Measurements from ENCODE around the gene PDZD11. TPM values are rescaled to one million over a fixed set of nuclear protein-coding genes. Genes with fewer than 3 reads are reported as not detected.

The PDZD11 gene
- total RNA-seq, 1 experiment from 2014 or later: 30.6 TPM

DNA sequence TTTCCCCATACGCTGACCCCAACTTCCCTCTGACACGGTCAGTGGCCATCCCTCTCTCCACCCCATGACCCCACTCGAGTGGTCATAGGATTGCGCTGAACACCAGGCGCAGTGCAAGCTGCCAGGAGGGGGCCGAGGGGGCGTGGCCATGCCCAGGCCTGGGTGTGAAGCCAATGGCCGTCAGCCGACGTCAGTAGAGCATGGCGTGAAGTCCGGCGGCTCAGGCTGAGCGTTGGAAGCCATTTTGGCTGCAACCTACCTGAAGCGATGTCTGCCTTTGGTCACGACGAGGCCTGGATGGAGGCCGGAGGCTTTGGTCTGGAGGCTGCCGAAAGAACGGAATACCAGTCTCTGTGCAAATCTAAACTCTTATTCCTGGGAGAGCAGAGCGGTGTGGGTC, 7.8 kb downstream of the PDZD11 start, which contains the start of gene RAB41:
Gene RAB41 (plus strand): TSS at position 222 of the 400 bp plus-strand sequence. CDS start 46 bp downstream, at position 268.
- H2BK15ac ChIP-seq (ENCODE audit: low read depth, low read length): no peak within 1 kb of the TSS
- no peak within 1 kb of the TSS for H2BK20ac ChIP-seq (ENCODE audit: low read depth, low read length, poor library complexity, severe bottlenecking)
- H3K4me2 ChIP-seq (ENCODE audit: insufficient read depth, insufficient read length, low read length): no peak within 1 kb of the TSS
- H3K79me2 ChIP-seq (ENCODE audit: insufficient read depth, low read length): no peaks in the 10 kb centered on the region
- H3K14ac ChIP-seq (ENCODE audit: insufficient read depth, low read length): no peak within 1 kb of the TSS
- H3K23ac ChIP-seq (ENCODE audit: insufficient read length, low read depth, low read length): no peak within 1 kb of the TSS
- H2BK12ac ChIP-seq (ENCODE audit: insufficient read length, low read depth, low read length): no peak within 1 kb of the TSS
- Mint-ChIP-seq H3K9me3 (peaks cover 78 to 85% of the 10 kb centered on the region in 2 experiments), H3K4me1 (no peaks in the 10 kb centered on the region), H3K27me3 (ENCODE audit: low read depth) (no peaks in the 10 kb centered on the region; the same call in 1 of the 2 replicates), H3K36me3 (ENCODE audit: insufficient read depth in 1 of 3, low read depth in 3 of 3) (peaks cover 11 to 36% (median 13%) of the 10 kb centered on the region in 3 experiments), H3K27ac (no peak within 1 kb of the TSS; a peak in 1 of 7 replicates), H3K4me3 (no peak within 1 kb of the TSS)
- no peak within 1 kb of the TSS for H3K4ac ChIP-seq (ENCODE audit: low read depth, low read length)
- no peaks in the 10 kb centered on the region for H3K27me3 ChIP-seq (ENCODE audit: insufficient read depth, low read length)
- no CpG with 5 or more reads among the region's 21 CpGs for WGBS (ENCODE audit: extremely low coverage, insufficient read length, low lambda C conversion rate)
- peaks cover 74% of the 10 kb centered on the region for H3K9me3 ChIP-seq (ENCODE audit: control insufficient read depth, low read depth, low read length)
- no peaks in the 10 kb centered on the region for H3K79me1 ChIP-seq (ENCODE audit: insufficient read depth, low read depth, low read length, poor library complexity, severe bottlenecking)
- H3K18ac ChIP-seq (ENCODE audit: insufficient read length, low read depth, low read length): no peak within 1 kb of the TSS
- no peak for DNase-seq
- H2AFZ ChIP-seq (ENCODE audit: low read length): no peak within 1 kb of the TSS
- no peak within 1 kb of the TSS for H2BK120ac ChIP-seq (ENCODE audit: low read depth, low read length, poor library complexity, severe bottlenecking)
- no peaks in the 10 kb centered on the region for H3K4me1 ChIP-seq (ENCODE audit: insufficient read depth, low read length)
- no peak within 1 kb of the TSS for H2BK5ac ChIP-seq (ENCODE audit: insufficient read length, low read length)
- no peak within 1 kb of the TSS for H4K8ac ChIP-seq (replicated peaks; ENCODE audit: insufficient read length, low read depth, low read length)
- no peaks in the 10 kb centered on the region for H3K23me2 ChIP-seq (ENCODE audit: insufficient read length, low read depth, low read length, poor library complexity, severe bottlenecking)
- H4K91ac ChIP-seq (ENCODE audit: insufficient read length, low read depth, low read length): no peak within 1 kb of the TSS
- no peak within 1 kb of the TSS for H4K5ac ChIP-seq (ENCODE audit: insufficient read length, low read depth, low read length)
- H3T11ph ChIP-seq (ENCODE audit: low read length): no peak within 1 kb of the TSS
- no peak within 1 kb of the TSS for H2AK5ac ChIP-seq (ENCODE audit: insufficient read length, low read length)
- H3K56ac ChIP-seq (ENCODE audit: insufficient read length, low read depth, low read length): no peak within 1 kb of the TSS
- H4K20me1 ChIP-seq (ENCODE audit: control insufficient read depth, insufficient read depth, insufficient read length): no peaks in the 10 kb centered on the region
- no peak within 1 kb of the TSS for H3K9ac ChIP-seq (ENCODE audit: extremely low read depth, insufficient read length, low read length)
- H3K27ac ChIP-seq (ENCODE audit: insufficient read length, low read depth, low read length): no peak within 1 kb of the TSS
- TF ChIP-seq, protein P1, sequence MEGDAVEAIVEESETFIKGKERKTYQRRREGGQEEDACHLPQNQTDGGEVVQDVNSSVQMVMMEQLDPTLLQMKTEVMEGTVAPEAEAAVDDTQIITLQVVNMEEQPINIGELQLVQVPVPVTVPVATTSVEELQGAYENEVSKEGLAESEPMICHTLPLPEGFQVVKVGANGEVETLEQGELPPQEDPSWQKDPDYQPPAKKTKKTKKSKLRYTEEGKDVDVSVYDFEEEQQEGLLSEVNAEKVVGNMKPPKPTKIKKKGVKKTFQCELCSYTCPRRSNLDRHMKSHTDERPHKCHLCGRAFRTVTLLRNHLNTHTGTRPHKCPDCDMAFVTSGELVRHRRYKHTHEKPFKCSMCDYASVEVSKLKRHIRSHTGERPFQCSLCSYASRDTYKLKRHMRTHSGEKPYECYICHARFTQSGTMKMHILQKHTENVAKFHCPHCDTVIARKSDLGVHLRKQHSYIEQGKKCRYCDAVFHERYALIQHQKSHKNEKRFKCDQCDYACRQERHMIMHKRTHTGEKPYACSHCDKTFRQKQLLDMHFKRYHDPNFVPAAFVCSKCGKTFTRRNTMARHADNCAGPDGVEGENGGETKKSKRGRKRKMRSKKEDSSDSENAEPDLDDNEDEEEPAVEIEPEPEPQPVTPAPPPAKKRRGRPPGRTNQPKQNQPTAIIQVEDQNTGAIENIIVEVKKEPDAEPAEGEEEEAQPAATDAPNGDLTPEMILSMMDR (conservative IDR thresholded peaks at IDR 0.05): no peak
